Upper lobe of right lung (tissue), 1 donor: ENCODE data around the gene VEZF1. TPM values are rescaled to one million over a fixed set of nuclear protein-coding genes. Genes with fewer than 3 reads are reported as not detected.
A peak's percentile ranks its signal among the peaks of the same experiment; 100 is the strongest.

Experiments used
- ATAC-seq: fragments of 200-7000 bp; cut with Tn5 transposase; one replicate; pipeline ENCODE4 v1.9.1; 2020; ENCODE audit warnings: mild to moderate bottlenecking, moderate library complexity
- DNase-seq: peaks from one replicate; pipeline ENCODE4 v3.0.0-alpha.2; 2020
- H3K27ac ChIP-seq: fragments of 200-600 bp; one replicate; pipeline ENCODE4 v1.8.0; 2022
- H3K27me3 ChIP-seq: fragments of 200-600 bp; one replicate; pipeline ENCODE4 v1.8.0; 2022; ENCODE audit warnings: mild to moderate bottlenecking
- H3K36me3 ChIP-seq: fragments of 200-600 bp; one replicate; pipeline ENCODE4 v1.8.0; 2022
- H3K4me1 ChIP-seq: fragments of 200-600 bp; one replicate; pipeline ENCODE4 v1.8.0; 2022
- H3K4me3 ChIP-seq: fragments of 200-600 bp; one replicate; pipeline ENCODE4 v1.8.0; 2022; ENCODE audit warnings: mild to moderate bottlenecking
- H3K9me3 ChIP-seq: fragments of 200-600 bp; one replicate; pipeline ENCODE4 v1.8.0; 2022
- intact Hi-C: fragments of 100-400 bp; cut with DNase I; formaldehyde crosslinking; loops from one replicate; pipeline ENCODE4 v1.11.0; 2022
- total RNA-seq: library from RNA; stranded (reverse); fragmentation: NEBNext Ultra II Directional; extraction: Animal tissue kit (Norgen Biotek cat#: 25700); gene quantifications from one replicate; pipeline ENCODE4 v1.2.1, GENCODE V29; 2021
- TF ChIP-seq, protein P1 (sequence below): fragments of 200-600 bp; IDR thresholded peaks from one replicate; pipeline ENCODE4 v1.8.0; 2022; ENCODE audit warnings: antibody characterized with exemption
- donor health status: DM: no; HTN: yes; CAD: no; lungs with severe emphysema.

The VEZF1 gene
- total RNA-seq, 1 donor from 2014 or later, result 77.1 TPM

DNA sequence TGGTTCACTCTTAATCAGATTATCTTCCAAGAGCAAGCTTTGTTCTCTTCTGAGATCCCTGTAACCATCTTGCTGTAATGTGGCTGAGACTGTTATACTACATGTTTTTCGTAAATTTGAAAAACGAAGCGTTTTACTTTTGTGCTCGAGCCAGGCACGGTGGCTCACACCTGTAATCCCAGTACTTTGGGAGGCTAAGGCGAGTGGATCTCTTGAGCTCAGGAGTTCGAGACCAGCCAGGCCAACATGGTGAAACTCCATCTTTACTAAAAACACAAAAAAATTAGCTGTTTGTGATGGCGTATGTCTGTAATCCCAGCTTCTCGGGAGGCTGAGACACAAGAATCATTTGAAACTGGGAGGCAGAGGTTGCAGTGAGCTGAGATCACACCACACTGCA is 40.7 kb downstream of the VEZF1 start:
- no peak for DNase-seq
- Histone ChIP-seq H3K27me3 (no peaks in the 10 kb centered on the region), H3K36me3 (no peaks in the 10 kb centered on the region), H3K4me1 (peaks cover 62% of the 10 kb centered on the region), H3K27ac (peak overlapping the region; percentile 80), H3K9me3 (no peaks in the 10 kb centered on the region), H3K4me3 (peak overlapping the region; percentile 43)
- ATAC-seq, result no peak
- intact Hi-C loops, result no loop called here
- TF ChIP-seq, protein P1, sequence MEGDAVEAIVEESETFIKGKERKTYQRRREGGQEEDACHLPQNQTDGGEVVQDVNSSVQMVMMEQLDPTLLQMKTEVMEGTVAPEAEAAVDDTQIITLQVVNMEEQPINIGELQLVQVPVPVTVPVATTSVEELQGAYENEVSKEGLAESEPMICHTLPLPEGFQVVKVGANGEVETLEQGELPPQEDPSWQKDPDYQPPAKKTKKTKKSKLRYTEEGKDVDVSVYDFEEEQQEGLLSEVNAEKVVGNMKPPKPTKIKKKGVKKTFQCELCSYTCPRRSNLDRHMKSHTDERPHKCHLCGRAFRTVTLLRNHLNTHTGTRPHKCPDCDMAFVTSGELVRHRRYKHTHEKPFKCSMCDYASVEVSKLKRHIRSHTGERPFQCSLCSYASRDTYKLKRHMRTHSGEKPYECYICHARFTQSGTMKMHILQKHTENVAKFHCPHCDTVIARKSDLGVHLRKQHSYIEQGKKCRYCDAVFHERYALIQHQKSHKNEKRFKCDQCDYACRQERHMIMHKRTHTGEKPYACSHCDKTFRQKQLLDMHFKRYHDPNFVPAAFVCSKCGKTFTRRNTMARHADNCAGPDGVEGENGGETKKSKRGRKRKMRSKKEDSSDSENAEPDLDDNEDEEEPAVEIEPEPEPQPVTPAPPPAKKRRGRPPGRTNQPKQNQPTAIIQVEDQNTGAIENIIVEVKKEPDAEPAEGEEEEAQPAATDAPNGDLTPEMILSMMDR, result no peak

DNA sequence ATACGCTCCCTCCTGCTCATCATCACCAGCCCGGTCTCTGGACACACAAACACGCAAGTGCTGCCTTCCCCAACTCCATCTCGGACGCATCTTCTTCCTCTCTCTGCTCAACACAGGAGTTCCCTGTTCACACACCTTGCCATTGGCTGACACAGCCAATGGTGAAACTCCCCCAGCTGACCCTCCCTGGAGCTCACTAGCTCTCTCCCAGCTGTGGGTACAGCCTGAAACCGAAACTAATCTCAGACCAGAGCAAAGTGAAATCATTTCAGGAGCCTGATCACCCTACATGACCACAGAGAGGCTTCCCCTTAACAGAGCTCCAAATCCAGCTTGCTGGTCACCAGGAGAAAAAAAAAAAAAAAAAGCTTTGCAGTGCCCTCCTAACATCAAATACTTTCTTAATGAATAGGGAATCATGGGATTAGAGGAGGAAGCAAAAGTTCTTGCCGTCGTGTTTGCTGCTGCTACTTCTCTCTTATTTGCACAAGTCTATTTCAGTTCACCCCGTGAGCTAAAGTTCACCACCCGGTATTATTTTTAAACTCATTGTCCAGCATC is 41.2 kb downstream of the VEZF1 start:
- Histone ChIP-seq H3K27me3 (no peaks in the 10 kb centered on the region), H3K4me1 (peaks cover 62% of the 10 kb centered on the region), H3K9me3 (no peaks in the 10 kb centered on the region), H3K36me3 (no peaks in the 10 kb centered on the region), H3K4me3 (peak overlapping the region; percentile 43), H3K27ac (peak overlapping the region; percentile 80)
- DNase-seq (peak; percentile 77), ATAC-seq (peak; percentile 86)
- TF ChIP-seq, protein P1, result no peak
- intact Hi-C loops, result no loop called here

DNA sequence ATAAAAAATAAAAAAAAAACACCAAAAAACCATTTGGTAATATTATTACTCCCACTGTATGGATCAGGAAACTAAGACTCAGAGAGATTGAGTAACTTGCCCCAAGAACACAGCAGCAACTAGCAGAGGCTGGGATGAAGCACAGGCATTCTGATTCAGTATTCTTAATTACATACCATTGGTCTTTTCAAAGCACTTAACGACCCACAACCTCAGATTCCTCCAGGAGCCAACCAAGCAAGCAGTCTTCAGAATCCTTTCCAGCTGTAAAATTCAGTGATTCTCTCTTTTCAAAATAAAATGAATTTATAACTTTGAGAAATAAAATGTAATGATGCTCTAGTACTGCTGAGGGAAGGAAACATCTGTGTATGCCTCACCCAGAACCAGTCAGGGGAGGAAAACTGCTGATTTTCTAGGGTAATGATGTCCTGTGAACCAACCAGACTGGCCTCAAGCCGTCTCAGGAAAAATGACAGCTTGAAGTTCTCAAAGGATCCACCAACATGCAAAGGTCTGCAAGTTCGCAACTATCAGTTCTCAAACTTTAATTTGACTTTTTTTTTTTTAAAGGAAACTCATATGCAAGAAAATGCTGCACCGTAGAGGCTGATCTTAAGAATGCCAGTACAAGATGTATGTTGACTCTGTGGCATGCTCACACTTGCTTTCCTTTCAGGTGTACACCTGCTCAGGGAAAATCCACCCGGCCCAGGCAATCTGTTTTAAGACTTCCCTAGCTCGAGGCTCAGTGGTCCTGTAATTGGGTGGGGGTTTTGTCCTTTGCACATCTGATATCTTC is 41.9 kb downstream of the VEZF1 start:
- Histone ChIP-seq H3K27me3 (no peaks in the 10 kb centered on the region), H3K4me3 (peak overlapping the region; percentile 43), H3K4me1 (peaks cover 66% of the 10 kb centered on the region), H3K27ac (peak overlapping the region; percentile 80), H3K36me3 (no peaks in the 10 kb centered on the region), H3K9me3 (no peaks in the 10 kb centered on the region)
- TF ChIP-seq, protein P1, result no peak
- intact Hi-C loops, result no loop called here
- DNase-seq (no peak), ATAC-seq (peak; percentile 6)

DNA sequence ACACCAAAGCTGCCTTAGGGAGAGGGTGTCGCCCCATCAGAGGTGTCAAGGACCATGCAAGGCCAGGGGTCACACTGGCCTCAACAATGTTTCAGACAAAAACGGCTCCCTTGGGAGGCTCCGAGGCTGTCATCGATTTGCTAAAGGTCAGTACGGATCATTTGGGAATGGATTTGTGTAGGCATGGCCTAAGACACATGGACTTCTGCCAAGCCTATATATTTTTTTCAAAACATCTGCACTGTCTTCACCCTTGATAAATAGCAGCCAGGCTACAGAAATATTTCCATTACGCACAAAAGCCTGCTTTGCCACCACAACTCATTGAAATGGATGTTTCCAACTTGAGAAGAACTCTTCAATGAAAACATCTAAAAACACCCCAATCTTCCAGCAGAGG is 43.1 kb downstream of the VEZF1 start:
- intact Hi-C loops, result no loop called here
- Histone ChIP-seq H3K4me1 (peaks cover 62% of the 10 kb centered on the region), H3K36me3 (no peaks in the 10 kb centered on the region), H3K27ac (no peak overlapping the region), H3K9me3 (no peaks in the 10 kb centered on the region), H3K27me3 (no peaks in the 10 kb centered on the region), H3K4me3 (no peak overlapping the region)
- TF ChIP-seq, protein P1, result no peak
- ATAC-seq, result no peak
- DNase-seq, result no peak

DNA sequence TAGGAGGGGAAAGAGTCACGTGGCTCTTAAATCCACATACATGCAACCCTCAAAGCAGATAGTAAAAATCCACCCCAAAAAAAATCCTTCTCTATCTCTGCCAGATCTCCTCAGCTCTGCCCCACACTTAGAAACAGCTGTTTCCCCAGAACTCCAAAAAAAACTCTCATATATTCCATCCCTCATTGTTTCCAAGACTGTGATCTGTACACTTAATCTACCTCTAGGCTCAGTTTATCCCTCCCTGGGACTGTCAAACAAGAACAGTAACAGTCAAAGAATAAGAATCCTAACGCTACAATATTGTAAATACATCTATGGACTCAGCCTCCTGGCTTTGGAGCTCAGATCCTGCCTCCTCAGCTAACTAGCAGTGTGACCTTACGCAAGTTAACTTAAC is 44.4 kb downstream of the VEZF1 start:
- H3K27me3 ChIP-seq, result no peaks in the 10 kb centered on the region
- no peak overlapping the region for H3K4me3 ChIP-seq
- no peak for ATAC-seq
- no peaks in the 10 kb centered on the region for H3K36me3 ChIP-seq
- no peaks in the 10 kb centered on the region for H3K9me3 ChIP-seq
- intact Hi-C loops, result no loop called here
- TF ChIP-seq, protein P1, result no peak
- peak overlapping the region; percentile 36 for H3K27ac ChIP-seq
- peaks cover 54% of the 10 kb centered on the region for H3K4me1 ChIP-seq
- no peak for DNase-seq
